Measurements from ENCODE around the gene ZNF419.

Gene ZNF419

GRCh38 chr19:57537953-57538547 lies 50.5 kb downstream of the ZNF419 start:
- DNase-seq: no peak
